Vagina (tissue), 2 donors: ENCODE measurements around the gene FIGNL1.

Source experiments
- POLR2A ChIP-seq, 2 donors: fragments of 450-650 bp; IDR thresholded peaks; one replicate each; pipeline ENCODE4 v1.6.1; 2017; ENCODE audit warnings: antibody characterized with exemption in 2 of 2, mild to moderate bottlenecking in 2 of 2, moderate library complexity in 2 of 2
- TF ChIP-seq, protein P1 (sequence below), 3 experiments: fragments of 450-650 bp in 2 of 3; fragments of 200-600 bp in 1 of 3; sonication (generic) in 1 of 3; IDR thresholded peaks; one replicate each; pipeline ENCODE4 v1.5.1; 2017 to 2019; ENCODE audit warnings: antibody characterized with exemption in 3 of 3, mild to moderate bottlenecking in 2 of 3, moderate library complexity in 2 of 3

DNA sequence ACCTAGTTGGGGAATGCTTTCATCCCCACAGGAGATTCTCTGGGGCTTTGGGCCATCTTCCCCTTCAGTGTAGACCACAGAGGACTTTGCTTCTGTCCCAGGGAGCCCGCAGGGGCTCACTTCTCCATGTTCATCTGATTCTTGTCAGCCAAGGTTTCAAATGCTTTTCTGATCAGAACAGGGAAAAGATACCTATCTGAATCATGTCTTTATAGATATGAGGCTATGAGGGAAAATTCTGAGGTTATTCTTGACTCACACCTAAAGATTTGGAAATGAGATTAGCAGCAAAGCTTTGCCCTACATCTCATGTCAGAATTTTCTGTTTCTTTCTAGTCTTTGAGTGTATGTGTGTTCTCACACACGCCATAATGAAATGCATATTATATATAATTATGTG, 53.3 kb downstream of the FIGNL1 start:
- TF ChIP-seq, protein P1, sequence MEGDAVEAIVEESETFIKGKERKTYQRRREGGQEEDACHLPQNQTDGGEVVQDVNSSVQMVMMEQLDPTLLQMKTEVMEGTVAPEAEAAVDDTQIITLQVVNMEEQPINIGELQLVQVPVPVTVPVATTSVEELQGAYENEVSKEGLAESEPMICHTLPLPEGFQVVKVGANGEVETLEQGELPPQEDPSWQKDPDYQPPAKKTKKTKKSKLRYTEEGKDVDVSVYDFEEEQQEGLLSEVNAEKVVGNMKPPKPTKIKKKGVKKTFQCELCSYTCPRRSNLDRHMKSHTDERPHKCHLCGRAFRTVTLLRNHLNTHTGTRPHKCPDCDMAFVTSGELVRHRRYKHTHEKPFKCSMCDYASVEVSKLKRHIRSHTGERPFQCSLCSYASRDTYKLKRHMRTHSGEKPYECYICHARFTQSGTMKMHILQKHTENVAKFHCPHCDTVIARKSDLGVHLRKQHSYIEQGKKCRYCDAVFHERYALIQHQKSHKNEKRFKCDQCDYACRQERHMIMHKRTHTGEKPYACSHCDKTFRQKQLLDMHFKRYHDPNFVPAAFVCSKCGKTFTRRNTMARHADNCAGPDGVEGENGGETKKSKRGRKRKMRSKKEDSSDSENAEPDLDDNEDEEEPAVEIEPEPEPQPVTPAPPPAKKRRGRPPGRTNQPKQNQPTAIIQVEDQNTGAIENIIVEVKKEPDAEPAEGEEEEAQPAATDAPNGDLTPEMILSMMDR (IDR thresholded peaks at IDR 0.05): no peak
- TF ChIP-seq POLR2A (IDR thresholded peaks at IDR 0.05): no peak
